K562 (cell line): ENCODE data around the gene HEXIM1. TPM values are rescaled to one million over a fixed set of nuclear protein-coding genes. Genes with fewer than 3 reads are reported as not detected.

Source experiments
- MAFF ChIP-seq: IDR thresholded peaks from 2 replicates; pipeline ENCODE4 v1.6.1; 2012; ENCODE audit warnings: low read length, improper control_type of control experiment
- MGA ChIP-seq: fragments of 450-650 bp; IDR thresholded peaks from 2 replicates; pipeline ENCODE4 v1.6.1; 2016; ENCODE audit warnings: mild to moderate bottlenecking, moderate library complexity
- NCOA6 ChIP-seq: fragments of 450-650 bp; IDR thresholded peaks from 2 replicates; pipeline ENCODE4 v1.6.1; 2017; ENCODE audit warnings: mild to moderate bottlenecking
- NR2C1 ChIP-seq, 2 experiments: fragments of 450-650 bp; IDR thresholded peaks; 2 replicates each; pipeline ENCODE4 v1.6.1; 2017; ENCODE audit warnings: mild to moderate bottlenecking in 2 of 2, antibody characterized with exemption in 1 of 2, inconsistent platforms in 1 of 2, missing compliant biosample characterization in 1 of 2, missing genetic modification characterization in 1 of 2
- REST ChIP-seq, 2 experiments: fragments of 450-650 bp; formaldehyde crosslinking in 1 of 2; IDR thresholded peaks; 2 replicates each; pipeline versions ENCODE4 v1.4.0 to v1.6.1; 2014 to 2020; ENCODE audit warnings: mild to moderate bottlenecking in 2 of 2, borderline replicate concordance in 1 of 2, low read depth in 1 of 2
- polyA plus RNA-seq, 8 experiments: library from polyadenylated mRNA; depleted of rRNA in 4 of 8; stranded (reverse) in 5 of 8; unstranded in 3 of 8; fragments of >200 nt; fragmentation: Nextera tagmentation in 2 of 8; fragmentation: Illumina TruSeq in 1 of 8; extraction: Ambion mirVana in 2 of 8; extraction: Trizol in 1 of 8; gene quantifications; 2 replicates each; pipeline versions ENCODE4 v1.2.1 to v1.2.3, GENCODE V29; 2011 to 2014; ENCODE audit warnings: inconsistent platforms in 1 of 8, missing spikeins in 1 of 8
- total RNA-seq, 7 experiments: library from RNA; depleted of rRNA in 6 of 7; stranded (reverse); fragments of >200 nt in 6 of 7; fragmentation: Illumina TruSeq in 2 of 7; extraction: Trizol in 2 of 7; gene quantifications; 2 replicates each; pipeline versions ENCODE4 v1.2.1 to v1.2.3, GENCODE V29; 2011 to 2021; ENCODE audit warnings: low replicate concordance in 1 of 7

HEXIM1 gene
- total and polyA plus RNA-seq, 9 of the 15 experiments (the other 6 are each of a cell fraction or from before 2014, with no cell fraction given), result 1.4 to 28.3 (median 9.1) TPM

DNA sequence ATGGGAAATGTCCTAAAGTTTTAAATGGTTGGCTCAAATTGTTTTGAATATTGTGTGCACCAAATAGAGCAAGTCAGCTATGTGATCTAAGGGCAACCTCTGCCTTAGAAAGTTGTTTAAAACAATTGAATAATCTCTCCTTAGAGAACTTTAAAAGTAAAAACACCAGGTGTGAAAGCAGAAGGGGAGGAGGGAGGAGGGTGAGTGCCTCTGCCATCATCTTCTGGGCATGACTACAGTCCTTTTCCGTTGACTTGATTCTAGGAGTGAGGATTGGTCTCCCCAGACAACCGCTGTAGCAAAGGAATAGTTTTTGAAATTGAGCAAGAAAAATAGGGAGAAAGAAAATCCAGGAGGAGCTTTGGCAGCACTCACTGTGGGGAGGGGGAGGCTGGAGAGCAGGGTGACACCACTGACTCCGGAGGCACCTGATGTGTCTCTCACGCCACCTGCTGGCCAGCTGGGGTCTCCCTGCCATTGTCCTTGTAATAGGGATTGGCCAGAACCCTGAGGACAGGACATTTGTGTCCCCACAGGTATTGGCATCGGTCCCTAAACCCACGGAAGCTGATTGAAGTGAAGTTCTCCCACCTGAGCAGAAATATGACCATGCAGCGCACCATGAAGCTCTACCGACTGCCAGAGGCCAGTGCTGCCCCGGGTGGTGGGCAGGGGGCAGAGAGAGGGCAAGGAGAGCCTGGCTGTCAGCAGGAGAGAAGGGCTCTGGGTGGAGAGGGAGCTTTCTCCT is 49.2 kb upstream of the HEXIM1 start (continued):
- no peak for TF ChIP-seq NCOA6
- peak; percentile 66; the same call in 1 of the 2 replicates for TF ChIP-seq REST (IDR thresholded peaks at IDR 0.05; ENCODE audit: borderline replicate concordance)
- no peak for TF ChIP-seq REST (CRISPR knock-in tag; IDR thresholded peaks at IDR 0.05; ENCODE audit: low read depth)
- TF ChIP-seq MAFF, result no peak
- no peak for TF ChIP-seq NR2C1 (IDR thresholded peaks at IDR 0.05)
- no peak for TF ChIP-seq NR2C1 (tag; IDR thresholded peaks at IDR 0.05)
- TF ChIP-seq MGA, result no peak
